ENCODE results near the gene AMBRA1.

The AMBRA1 gene

DNA sequence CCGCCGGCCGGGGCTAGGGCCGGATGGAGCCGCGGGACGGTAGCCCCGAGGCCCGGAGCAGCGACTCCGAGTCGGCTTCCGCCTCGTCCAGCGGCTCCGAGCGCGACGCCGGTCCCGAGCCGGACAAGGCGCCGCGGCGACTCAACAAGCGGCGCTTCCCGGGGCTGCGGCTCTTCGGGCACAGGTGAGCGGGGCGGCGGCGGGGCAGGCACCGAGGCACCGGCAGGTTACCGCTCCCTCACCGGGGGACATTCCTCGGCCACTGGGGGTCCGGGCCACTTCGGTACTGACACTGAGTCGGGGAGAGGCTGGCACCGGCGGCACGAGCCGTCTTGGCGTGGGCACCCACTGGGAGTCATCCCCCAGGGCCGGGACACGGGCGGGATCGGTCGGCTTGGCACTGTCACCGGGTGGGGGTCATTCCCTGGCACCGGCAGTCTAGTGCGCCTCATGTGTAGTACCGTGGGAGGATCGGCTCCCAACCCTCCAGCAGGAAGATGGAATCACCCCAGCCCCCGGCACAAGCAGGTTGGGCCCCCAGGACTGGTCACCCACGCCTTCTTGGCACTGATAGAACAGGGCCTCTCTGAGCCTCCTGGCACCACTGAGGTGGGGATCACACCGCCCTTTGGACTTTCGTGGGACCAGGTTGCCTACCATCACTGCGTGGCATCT is 246.0 kb downstream of the AMBRA1 start:
- no peak for DNase-seq (ENCODE audit: low read depth)

- DNase-seq (ENCODE audit: low read depth) = no peak
These were observed 246.8 kb downstream of the AMBRA1 start, which contains the start of gene DGKZ for GRCh38 chr11:46346886-46347636. Gene DGKZ, plus strand, starts transcription at chr11:46347463. Its CDS starts 197 bp downstream, at chr11:46347660.
